HEK293 (cell line): ENCODE results near the gene PDE4B.

ENCODE experiments used
- GLIS2 ChIP-seq: fragments of 450-650 bp; formaldehyde crosslinking; IDR thresholded peaks from 2 replicates; pipeline ENCODE4 v1.5.1; 2016; ENCODE audit warnings: missing biosample characterization, missing genetic modification characterization
- PRDM2 ChIP-seq: fragments of 450-650 bp; formaldehyde crosslinking; IDR thresholded peaks from 2 replicates; pipeline ENCODE4 v1.5.1; 2016; ENCODE audit warnings: missing biosample characterization, missing genetic modification characterization, borderline replicate concordance
- SETDB1 ChIP-seq: IDR thresholded peaks from one replicate; pipeline ENCODE4 v1.6.1; 2017; ENCODE audit warnings: mild to moderate bottlenecking, low read length, moderate library complexity, mixed read lengths; ENCODE audit not compliant: insufficient read length
- SP7 ChIP-seq: fragments of 450-650 bp; formaldehyde crosslinking; IDR thresholded peaks from 2 replicates; pipeline ENCODE4 v1.5.1; 2016; ENCODE audit warnings: missing biosample characterization, missing genetic modification characterization
- ZBTB1 ChIP-seq: fragments of 450-650 bp; formaldehyde crosslinking; IDR thresholded peaks from 2 replicates; pipeline ENCODE4 v1.5.1; 2016; ENCODE audit warnings: missing biosample characterization, missing genetic modification characterization
- ZFP3 ChIP-seq: fragments of 450-650 bp; formaldehyde crosslinking; IDR thresholded peaks from 2 replicates; pipeline ENCODE4 v1.5.1; 2016; ENCODE audit warnings: low read depth, missing biosample characterization, missing genetic modification characterization
- ZNF148 ChIP-seq: fragments of 450-650 bp; formaldehyde crosslinking; IDR thresholded peaks from 2 replicates; pipeline ENCODE4 v1.5.0; 2017; ENCODE audit warnings: missing biosample characterization, missing genetic modification characterization, borderline replicate concordance
- ZNF155 ChIP-seq: fragments of 450-650 bp; formaldehyde crosslinking; IDR thresholded peaks from 2 replicates; pipeline ENCODE4 v1.5.1; 2016; ENCODE audit warnings: missing biosample characterization, missing genetic modification characterization
- ZNF157 ChIP-seq: fragments of 450-650 bp; formaldehyde crosslinking; IDR thresholded peaks from 2 replicates; pipeline ENCODE4 v1.5.1; 2016; ENCODE audit warnings: missing biosample characterization, missing genetic modification characterization
- ZNF16 ChIP-seq: fragments of 450-650 bp; formaldehyde crosslinking; IDR thresholded peaks from 2 replicates; pipeline ENCODE4 v1.5.1; 2016; ENCODE audit warnings: low read depth, missing biosample characterization, missing genetic modification characterization
- ZNF202 ChIP-seq: fragments of 450-650 bp; formaldehyde crosslinking; IDR thresholded peaks from 2 replicates; pipeline ENCODE4 v1.5.1; 2016; ENCODE audit warnings: missing biosample characterization, missing genetic modification characterization, borderline replicate concordance
- ZNF221 ChIP-seq: fragments of 450-650 bp; formaldehyde crosslinking; IDR thresholded peaks from 2 replicates; pipeline ENCODE4 v1.5.1; 2017; ENCODE audit warnings: missing biosample characterization, missing genetic modification characterization, borderline replicate concordance
- ZNF26 ChIP-seq: fragments of 450-650 bp; formaldehyde crosslinking; IDR thresholded peaks from 2 replicates; pipeline ENCODE4 v1.5.1; 2016; ENCODE audit warnings: missing biosample characterization, missing genetic modification characterization
- ZNF266 ChIP-seq: fragments of 450-650 bp; formaldehyde crosslinking; IDR thresholded peaks from 2 replicates; pipeline ENCODE4 v1.5.1; 2016; ENCODE audit warnings: missing biosample characterization, missing genetic modification characterization, low read depth
- ZNF302 ChIP-seq: fragments of 450-650 bp; formaldehyde crosslinking; IDR thresholded peaks from 2 replicates; pipeline ENCODE4 v1.5.1; 2016; ENCODE audit warnings: missing biosample characterization, missing genetic modification characterization, low read depth
- ZNF398 ChIP-seq: fragments of 450-650 bp; formaldehyde crosslinking; IDR thresholded peaks from 2 replicates; pipeline ENCODE4 v1.5.1; 2017; ENCODE audit warnings: missing biosample characterization, missing genetic modification characterization
- ZNF416 ChIP-seq: fragments of 450-650 bp; formaldehyde crosslinking; IDR thresholded peaks from 2 replicates; pipeline ENCODE4 v1.5.1; 2016; ENCODE audit warnings: missing biosample characterization, missing genetic modification characterization
- ZNF518A ChIP-seq: fragments of 450-650 bp; formaldehyde crosslinking; conservative IDR thresholded peaks from 2 replicates; pipeline ENCODE4 v1.5.1; 2016; ENCODE audit warnings: low read depth, missing biosample characterization, missing genetic modification characterization
- ZNF521 ChIP-seq: fragments of 450-650 bp; formaldehyde crosslinking; IDR thresholded peaks from 2 replicates; pipeline ENCODE4 v1.5.1; 2017; ENCODE audit warnings: missing biosample characterization, mild to moderate bottlenecking, missing genetic modification characterization
- ZNF571 ChIP-seq: fragments of 450-650 bp; formaldehyde crosslinking; IDR thresholded peaks from 2 replicates; pipeline ENCODE4 v1.5.0; 2017; ENCODE audit warnings: missing biosample characterization, missing genetic modification characterization
- ZNF610 ChIP-seq: fragments of 450-650 bp; formaldehyde crosslinking; IDR thresholded peaks from 2 replicates; pipeline ENCODE4 v1.5.1; 2016; ENCODE audit warnings: missing biosample characterization, missing genetic modification characterization, borderline replicate concordance
- ZNF707 ChIP-seq: fragments of 450-650 bp; formaldehyde crosslinking; IDR thresholded peaks from 2 replicates; pipeline ENCODE4 v1.5.1; 2016; ENCODE audit warnings: missing biosample characterization, missing genetic modification characterization

Gene PDE4B

GRCh38 chr1:66182551-66183178, 390.0 kb downstream of the PDE4B start (continued):
- TF ChIP-seq ZNF521 (tag by site-specific recombination) (no peak), ZNF302 (tag by site-specific recombination) (no peak), ZNF155 (tag by site-specific recombination) (no peak), SETDB1 (no peak), GLIS2 (tag by site-specific recombination) (no peak), ZNF571 (tag by site-specific recombination) (no peak), ZFP3 (tag by site-specific recombination) (no peak), ZNF202 (no peak), ZNF707 (tag by site-specific recombination) (no peak), ZNF610 (tag by site-specific recombination) (no peak), PRDM2 (tag by site-specific recombination) (no peak), ZNF157 (tag by site-specific recombination) (no peak), ZNF416 (tag by site-specific recombination) (no peak), ZNF266 (tag by site-specific recombination) (no peak), ZNF398 (no peak), ZNF26 (tag by site-specific recombination) (no peak), ZNF148 (tag by site-specific recombination) (no peak), ZNF16 (tag by site-specific recombination) (no peak), SP7 (tag by site-specific recombination) (peak; percentile 88), ZNF518A (tag by site-specific recombination) (no peak), ZBTB1 (no peak), ZNF221 (tag by site-specific recombination) (no peak)
